Prostate gland (tissue), 2 donors: ENCODE results near the gene KPNA3. TPM values are rescaled to one million over a fixed set of nuclear protein-coding genes. Genes with fewer than 3 reads are reported as not detected.

Source experiments
- DNase-seq: peaks from one replicate; pipeline ENCODE4 v3.0.0-alpha.2; 2019; ENCODE audit warnings: low spot score
- H3K27ac ChIP-seq, 2 donors: fragments of 200-600 bp; sonication (generic); 2 replicates each; pipeline ENCODE4 v1.5.1; 2017 to 2019
- H3K27me3 ChIP-seq: fragments of 200-600 bp; sonication (generic); replicated peaks from 2 replicates; pipeline ENCODE4 v1.5.1; 2019; ENCODE audit not compliant: insufficient read depth
- H3K36me3 ChIP-seq, 2 donors: fragments of 200-600 bp; sonication (generic); 1 replicate in 1 of 2; 2 replicates in 1 of 2; pipeline versions ENCODE4 v1.5.1 to v1.8.1; 2017 to 2019
- H3K4me1 ChIP-seq: fragments of 200-600 bp; sonication (generic); replicated peaks from 2 replicates; pipeline ENCODE4 v1.5.1; 2019
- H3K4me3 ChIP-seq, 2 donors: fragments of 200-600 bp; sonication (generic); 2 replicates each; pipeline ENCODE4 v1.5.1; 2017 to 2019
- H3K9me3 ChIP-seq: fragments of 200-600 bp; sonication (generic); 2 replicates; pipeline ENCODE4 v1.5.1; 2017
- POLR2A ChIP-seq: fragments of 450-650 bp; IDR thresholded peaks from one replicate; pipeline ENCODE4 v1.6.1; 2016; ENCODE audit warnings: antibody characterized with exemption, mild to moderate bottlenecking
- POLR2AphosphoS5 ChIP-seq: sonication (generic); formaldehyde crosslinking; IDR thresholded peaks from one replicate; pipeline ENCODE4 v1.6.1; 2017; ENCODE audit warnings: antibody characterized with exemption
- WGBS: methylation state at CpG from one replicate; pipeline ENCODE4 v1.1.5; 2018; 5-methylcytosine and 5-hydroxymethylcytosine counted together
- intact Hi-C: fragments of 100-400 bp; cut with DNase I; formaldehyde crosslinking; loops from one replicate; pipeline ENCODE4 v1.14.2; 2022
- total RNA-seq, 2 donors: library from RNA; depleted of rRNA; stranded (reverse); fragments of >200 nt; gene quantifications; one replicate each; pipeline ENCODE4 v1.1.0, GENCODE V29; 2016
- TF ChIP-seq, protein P1 (sequence below), 4 experiments: fragments of 200-600 bp in 2 of 4; fragments of 450-650 bp in 2 of 4; sonication (generic) in 2 of 4; IDR thresholded peaks; 1 replicate in 3 of 4; 2 replicates in 1 of 4; pipeline ENCODE4 v1.5.1; 2016 to 2019; ENCODE audit warnings: antibody characterized with exemption in 4 of 4, mild to moderate bottlenecking in 2 of 4, moderate library complexity in 2 of 4

Gene KPNA3
- total RNA-seq, 2 donors from 2014 or later: 16.9 to 26.4 TPM

DNA sequence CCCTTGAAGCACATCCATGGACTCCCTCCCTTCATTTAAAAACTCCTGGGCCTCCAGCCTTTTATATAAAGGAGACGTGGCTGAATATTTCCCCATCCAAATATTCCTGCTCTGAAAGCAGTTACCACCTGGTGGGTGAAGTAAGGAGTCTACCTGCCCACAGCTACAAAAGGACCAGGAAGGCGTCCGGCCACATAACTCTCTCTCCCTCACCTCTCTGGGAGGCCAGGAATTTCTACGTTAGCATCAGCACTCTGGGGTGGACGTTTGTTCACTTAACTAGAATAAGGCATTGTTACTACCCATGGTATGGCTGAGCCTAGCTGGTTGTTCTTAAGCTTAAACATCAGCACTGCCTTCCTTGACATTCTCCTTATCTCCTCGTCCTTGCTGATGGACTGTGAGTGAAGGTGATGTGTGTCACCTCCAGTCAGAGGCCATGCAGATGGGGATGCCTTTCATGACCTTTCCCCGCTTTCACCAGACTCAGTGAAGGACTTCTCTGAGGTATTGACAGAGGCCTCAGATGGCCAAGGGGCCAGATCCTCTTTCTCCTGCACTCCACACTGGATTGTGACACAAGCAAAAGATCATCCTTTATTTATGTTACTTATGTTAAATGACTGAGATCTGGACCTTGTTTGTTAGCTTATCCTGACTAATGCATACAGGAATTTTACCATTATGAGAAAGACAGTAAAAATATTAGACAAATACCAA lies 22.2 kb upstream of the KPNA3 start:
- 95% methylated on average over 7 of the region's 7 CpGs for WGBS
- H3K36me3 ChIP-seq: no peaks in the 10 kb centered on the region
- H3K4me1 ChIP-seq: no peaks in the 10 kb centered on the region
- no peaks in the 10 kb centered on the region for H3K27me3 ChIP-seq
- H3K9me3 ChIP-seq: no peaks in the 10 kb centered on the region
- H3K4me3 ChIP-seq: no peak overlapping the region
- no peak overlapping the region for H3K27ac ChIP-seq
- intact Hi-C loops: no loop called here
- DNase-seq: no peak
- TF ChIP-seq, protein P1, sequence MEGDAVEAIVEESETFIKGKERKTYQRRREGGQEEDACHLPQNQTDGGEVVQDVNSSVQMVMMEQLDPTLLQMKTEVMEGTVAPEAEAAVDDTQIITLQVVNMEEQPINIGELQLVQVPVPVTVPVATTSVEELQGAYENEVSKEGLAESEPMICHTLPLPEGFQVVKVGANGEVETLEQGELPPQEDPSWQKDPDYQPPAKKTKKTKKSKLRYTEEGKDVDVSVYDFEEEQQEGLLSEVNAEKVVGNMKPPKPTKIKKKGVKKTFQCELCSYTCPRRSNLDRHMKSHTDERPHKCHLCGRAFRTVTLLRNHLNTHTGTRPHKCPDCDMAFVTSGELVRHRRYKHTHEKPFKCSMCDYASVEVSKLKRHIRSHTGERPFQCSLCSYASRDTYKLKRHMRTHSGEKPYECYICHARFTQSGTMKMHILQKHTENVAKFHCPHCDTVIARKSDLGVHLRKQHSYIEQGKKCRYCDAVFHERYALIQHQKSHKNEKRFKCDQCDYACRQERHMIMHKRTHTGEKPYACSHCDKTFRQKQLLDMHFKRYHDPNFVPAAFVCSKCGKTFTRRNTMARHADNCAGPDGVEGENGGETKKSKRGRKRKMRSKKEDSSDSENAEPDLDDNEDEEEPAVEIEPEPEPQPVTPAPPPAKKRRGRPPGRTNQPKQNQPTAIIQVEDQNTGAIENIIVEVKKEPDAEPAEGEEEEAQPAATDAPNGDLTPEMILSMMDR (IDR thresholded peaks at IDR 0.05): no peak
- no peak for TF ChIP-seq POLR2A
- TF ChIP-seq POLR2AphosphoS5: no peak

DNA sequence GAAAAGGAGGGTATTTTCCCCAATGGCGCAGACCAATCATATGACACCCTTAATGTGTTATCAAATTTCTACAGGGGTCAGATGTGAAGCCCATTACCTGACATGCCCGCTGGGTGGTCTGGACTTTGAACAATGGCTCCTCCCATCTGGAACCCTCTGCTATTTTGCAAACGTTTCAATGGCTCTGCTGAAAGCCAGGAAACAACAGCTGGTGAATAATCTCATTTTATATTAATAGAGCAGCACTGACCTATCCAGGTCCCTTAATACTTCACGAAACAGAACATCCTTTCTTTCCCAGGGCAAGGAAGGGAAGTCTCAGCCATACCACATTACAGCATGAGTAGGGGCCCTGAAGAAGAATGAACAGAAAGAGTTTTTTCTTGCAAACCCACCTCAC lies 20.3 kb upstream of the KPNA3 start:
- Histone ChIP-seq H3K9me3 (no peaks in the 10 kb centered on the region), H3K36me3 (no peaks in the 10 kb centered on the region), H3K27ac (no peak overlapping the region), H3K4me1 (no peaks in the 10 kb centered on the region), H3K4me3 (no peak overlapping the region), H3K27me3 (no peaks in the 10 kb centered on the region)
- 66% methylated on average over 4 of the region's 4 CpGs for WGBS
- no peak for DNase-seq
- intact Hi-C loops: no loop called here
- TF ChIP-seq, protein P1 (IDR thresholded peaks at IDR 0.05): no peak
- TF ChIP-seq POLR2AphosphoS5 (no peak), POLR2A (no peak)

- no peaks in the 10 kb centered on the region for H3K9me3 ChIP-seq
- H3K4me3 ChIP-seq: no peak overlapping the region
- DNase-seq: no peak
- intact Hi-C loops: no loop called here
- TF ChIP-seq POLR2A (no peak), POLR2AphosphoS5 (no peak)
- TF ChIP-seq, protein P1 (IDR thresholded peaks at IDR 0.05): no peak
- no peak overlapping the region for H3K27ac ChIP-seq
- H3K36me3 ChIP-seq: no peaks in the 10 kb centered on the region
- WGBS: 90% methylated on average over 4 of the region's 4 CpGs
- H3K27me3 ChIP-seq: no peaks in the 10 kb centered on the region
- no peaks in the 10 kb centered on the region for H3K4me1 ChIP-seq
Observed at GRCh38 chr13:49811527-49811908, 19.0 kb upstream of the KPNA3 start.

DNA sequence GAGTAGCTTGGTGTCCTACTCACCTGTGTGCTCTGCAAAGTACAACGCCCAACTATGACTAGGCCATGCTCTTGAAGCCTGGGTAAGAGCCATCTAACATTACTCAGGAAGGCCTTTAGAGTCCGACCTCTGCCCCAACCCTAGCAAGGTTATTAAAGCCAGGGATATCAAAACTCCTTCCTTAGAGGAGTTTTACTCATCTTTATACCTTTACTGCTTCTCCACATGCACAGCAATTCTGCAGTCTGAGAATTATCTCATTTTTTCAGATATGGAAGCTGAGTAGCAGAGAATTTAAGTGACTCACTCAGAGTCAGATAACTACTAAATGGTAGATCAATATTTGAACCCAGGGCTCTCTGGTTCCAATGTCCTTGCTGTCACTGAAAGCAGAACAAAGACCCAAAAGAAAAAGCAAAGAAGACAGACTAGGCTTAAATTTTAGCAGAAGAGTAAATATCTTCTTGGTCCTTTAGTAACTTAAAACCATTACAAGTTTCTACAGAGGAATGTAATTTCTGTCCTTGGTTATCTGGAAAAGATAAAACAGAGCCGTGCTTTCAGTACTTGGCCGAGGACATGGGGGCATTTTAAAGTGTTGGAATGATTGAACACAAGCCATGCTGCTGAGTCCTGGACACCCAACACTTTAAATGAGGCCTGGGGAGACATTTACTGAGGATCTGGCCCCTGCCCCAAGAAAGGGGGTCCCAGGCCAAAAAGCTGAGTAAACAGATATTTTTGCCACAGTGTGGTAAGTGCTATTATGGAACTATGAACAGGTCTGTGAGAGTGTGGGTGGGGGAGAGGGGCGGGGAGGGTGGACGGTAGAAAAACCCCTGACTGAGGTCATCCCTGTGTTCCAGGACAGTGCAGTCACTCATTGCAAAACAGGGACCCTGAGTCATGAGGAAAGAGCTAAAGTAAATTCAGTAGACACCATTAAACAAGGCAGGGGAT lies 18.4 kb upstream of the KPNA3 start:
- TF ChIP-seq POLR2A (no peak), POLR2AphosphoS5 (no peak)
- TF ChIP-seq, protein P1 (IDR thresholded peaks at IDR 0.05): no peak
- intact Hi-C loops: no loop called here
- H3K36me3 ChIP-seq: no peaks in the 10 kb centered on the region
- H3K27ac ChIP-seq: no peak overlapping the region
- no peak for DNase-seq
- H3K4me1 ChIP-seq: no peaks in the 10 kb centered on the region
- H3K9me3 ChIP-seq: no peaks in the 10 kb centered on the region
- H3K27me3 ChIP-seq: no peaks in the 10 kb centered on the region
- WGBS: 61% methylated on average over 6 of the region's 6 CpGs
- no peak overlapping the region for H3K4me3 ChIP-seq
